HG03342 (cell line): ENCODE results near the gene UBE2H.
"Not testable (repeated sequence)": the region's sequence is repeated elsewhere in the genome, so short reads cannot be mapped to it uniquely, and the experiment has no call there.

Source experiments
- ATAC-seq: cut with Tn5 transposase; IDR thresholded peaks from one replicate; pipeline ENCODE4 v1.9.1; 2021; ENCODE audit warnings: mild to moderate bottlenecking, moderate library complexity; ENCODE audit not compliant: unreplicated experiment

Gene UBE2H

GRCh38 chr7:129911790-129912189 is 41.0 kb downstream of the UBE2H start:
- no peak for ATAC-seq

DNA sequence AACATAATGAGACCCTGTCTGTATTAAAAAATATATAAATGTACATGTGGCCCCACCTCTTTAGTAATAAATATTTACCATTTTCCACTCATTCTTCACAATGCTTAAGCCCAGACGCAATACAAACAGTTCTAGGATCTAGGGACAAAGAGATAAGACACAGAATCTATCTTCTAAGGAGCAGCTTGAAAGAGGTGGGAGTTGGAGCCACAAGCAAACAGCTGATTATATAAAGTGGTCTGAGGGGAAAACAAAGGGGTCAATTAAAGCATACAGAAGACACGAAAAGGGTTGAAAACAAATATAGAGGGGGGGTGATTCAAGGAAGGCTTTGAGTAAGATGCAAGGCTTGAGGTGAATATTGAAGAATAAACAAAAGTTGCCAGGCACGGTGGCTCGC is 43.1 kb downstream of the UBE2H start:
- ATAC-seq, result no peak

DNA sequence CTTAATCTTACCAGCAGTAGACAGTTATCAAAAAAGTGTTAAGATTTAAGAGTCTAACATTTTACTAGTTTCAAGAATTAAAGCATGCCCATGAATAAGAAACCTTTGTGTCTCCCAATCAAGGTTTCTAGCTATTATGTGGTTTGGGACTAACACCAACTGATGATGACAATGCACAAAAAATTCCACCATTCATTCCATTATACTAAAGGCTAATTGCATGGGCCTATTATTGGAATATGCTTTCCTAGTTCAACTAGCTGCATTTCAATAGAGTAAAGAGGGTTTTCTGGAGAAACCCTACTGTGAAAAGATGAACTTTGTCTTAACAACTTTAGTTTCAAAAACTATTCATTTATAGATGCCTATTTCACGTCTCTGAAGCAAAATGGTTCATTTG is 44.6 kb downstream of the UBE2H start:
- no peak for ATAC-seq

GRCh38 chr7:129907122-129907736 is 45.5 kb downstream of the UBE2H start:
- ATAC-seq, result no peak

- no peak for ATAC-seq
Measured at GRCh38 chr7:129906700-129907099, 46.1 kb downstream of the UBE2H start.

DNA sequence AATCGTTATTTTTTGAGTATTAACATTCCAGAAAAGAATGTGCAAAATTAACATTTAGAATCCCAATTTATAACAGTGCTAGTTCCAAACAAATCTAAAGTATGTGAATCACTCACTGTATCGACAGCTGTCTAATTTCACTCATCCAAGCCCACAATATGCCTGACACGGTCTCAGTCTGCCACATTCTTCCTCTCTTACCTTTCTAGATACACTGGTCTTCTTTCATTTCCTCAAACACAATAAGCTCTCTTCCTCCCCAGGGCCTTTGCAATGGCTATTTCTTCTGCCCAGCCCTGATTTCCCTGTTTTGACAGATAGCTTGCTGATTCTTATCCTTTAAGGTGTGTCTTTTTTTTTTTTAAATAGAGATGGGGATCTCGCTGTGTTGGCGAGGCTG is 48.8 kb downstream of the UBE2H start:
- ATAC-seq, result no peak

DNA sequence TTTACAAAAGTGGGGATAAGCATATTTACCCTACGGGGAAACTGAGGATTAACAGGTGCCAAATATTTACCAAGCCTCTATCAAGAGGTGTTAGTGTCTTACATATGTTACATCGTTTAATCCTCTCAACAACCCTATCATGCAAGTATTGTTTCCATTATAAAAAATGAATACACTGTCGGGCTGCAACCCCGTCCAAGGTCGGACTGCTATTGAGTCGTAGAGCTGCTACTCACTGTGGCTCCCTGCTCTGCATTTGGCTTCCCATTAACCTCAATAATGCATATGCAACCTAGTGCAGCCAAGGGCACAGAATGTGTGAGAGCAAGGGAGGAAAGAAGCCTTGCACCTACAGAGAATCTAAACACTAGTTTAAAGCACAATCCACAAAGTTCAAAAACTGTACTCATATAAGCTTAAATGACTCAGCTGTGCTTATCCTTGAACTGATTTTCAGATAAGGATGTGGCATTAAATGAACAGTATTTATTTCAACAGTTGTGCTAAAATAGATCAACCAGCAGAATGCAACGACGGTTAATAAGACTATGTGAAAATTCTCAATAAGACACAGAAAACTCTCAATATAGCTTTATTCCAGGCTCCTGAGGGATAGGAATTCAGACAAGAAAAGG is 49.9 kb downstream of the UBE2H start:
- no peak for ATAC-seq

DNA sequence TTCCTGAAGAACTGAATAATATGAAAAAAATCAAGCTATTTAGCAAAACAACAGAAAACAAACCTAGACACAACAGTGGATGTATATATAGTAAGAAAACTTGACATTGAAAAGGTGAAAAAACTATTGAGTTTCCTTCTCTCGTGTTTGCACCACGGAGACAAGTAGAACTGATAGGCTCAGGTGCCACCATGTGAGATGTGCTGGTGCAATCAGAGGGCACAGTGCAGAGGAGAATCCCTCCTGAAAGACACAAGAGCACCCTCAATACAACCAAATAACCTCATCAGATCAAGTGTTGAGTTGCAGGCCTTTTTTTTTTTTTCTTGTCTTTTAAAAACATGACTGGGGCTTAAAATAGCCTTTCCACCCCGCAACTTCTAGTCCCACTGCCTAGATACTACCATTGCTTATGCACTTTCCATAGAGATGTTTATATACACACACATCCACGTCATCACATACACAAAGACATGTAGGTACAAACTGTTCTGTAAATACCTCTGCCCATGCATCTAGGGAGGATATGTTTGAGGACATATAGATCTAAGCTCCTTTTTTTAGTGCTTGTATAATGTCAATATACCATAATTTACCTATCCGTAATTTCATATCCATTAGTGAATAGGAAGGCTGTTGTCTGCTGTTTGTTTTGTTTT is 54.1 kb downstream of the UBE2H start:
- no peak for ATAC-seq

DNA sequence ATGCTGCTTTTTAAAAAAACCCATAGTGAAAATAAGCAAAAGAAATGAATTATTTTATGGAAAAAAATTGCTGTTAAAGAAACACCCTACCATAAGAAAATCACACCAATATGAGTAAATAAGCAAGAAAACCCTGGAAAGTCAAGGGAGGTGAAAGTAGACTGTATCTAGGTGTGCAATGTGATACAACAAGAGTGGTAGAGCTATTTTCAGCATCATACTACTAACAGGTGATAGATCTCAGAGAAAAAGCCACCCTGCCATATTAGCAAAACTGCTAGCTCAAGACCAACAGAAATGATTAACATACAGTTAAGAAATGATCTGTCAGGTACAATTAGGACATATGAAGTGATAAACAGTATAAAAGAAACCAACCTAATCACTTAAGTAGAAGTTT is 54.8 kb downstream of the UBE2H start:
- ATAC-seq, result no peak

GRCh38 chr7:129896568-129897382 is 56.0 kb downstream of the UBE2H start:
- no peak for ATAC-seq

DNA sequence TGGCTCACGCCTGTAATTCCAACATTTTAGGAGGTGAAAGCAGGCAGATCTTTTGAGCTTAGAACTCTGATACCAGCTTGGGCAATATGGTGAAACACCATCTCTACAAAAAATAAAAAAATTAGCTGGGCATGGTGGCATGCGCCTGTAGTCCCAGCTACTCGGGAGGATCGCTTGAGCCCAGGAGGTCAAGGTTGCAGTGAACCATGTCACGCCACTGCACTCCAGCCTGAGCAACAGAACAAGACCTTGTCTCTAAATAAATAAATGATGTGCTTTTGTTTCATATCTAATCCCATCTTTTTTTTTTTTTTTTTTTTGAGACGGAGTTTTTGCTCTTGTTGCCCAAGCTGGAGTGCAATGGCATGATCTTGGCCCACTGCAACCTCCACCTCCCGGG is 58.6 kb downstream of the UBE2H start:
- not testable (repeated sequence) for ATAC-seq

DNA sequence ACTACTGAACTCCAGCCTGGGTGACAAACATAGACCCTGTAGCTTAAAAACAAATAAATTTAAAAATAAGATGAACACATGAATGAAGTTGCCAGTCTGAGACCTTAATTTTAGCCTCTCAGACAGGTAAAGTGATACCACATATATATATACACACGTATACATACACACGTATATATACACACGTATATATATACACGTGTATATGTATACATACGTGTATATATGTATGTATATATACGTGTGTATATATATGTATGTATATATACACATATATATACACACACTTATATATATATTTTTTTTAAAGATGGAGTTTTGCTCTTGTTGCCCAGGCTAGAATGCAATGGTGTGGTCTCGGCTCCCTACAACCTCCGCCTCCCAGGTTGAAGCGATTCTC is 62.7 kb downstream of the UBE2H start:
- ATAC-seq, result no peak

DNA sequence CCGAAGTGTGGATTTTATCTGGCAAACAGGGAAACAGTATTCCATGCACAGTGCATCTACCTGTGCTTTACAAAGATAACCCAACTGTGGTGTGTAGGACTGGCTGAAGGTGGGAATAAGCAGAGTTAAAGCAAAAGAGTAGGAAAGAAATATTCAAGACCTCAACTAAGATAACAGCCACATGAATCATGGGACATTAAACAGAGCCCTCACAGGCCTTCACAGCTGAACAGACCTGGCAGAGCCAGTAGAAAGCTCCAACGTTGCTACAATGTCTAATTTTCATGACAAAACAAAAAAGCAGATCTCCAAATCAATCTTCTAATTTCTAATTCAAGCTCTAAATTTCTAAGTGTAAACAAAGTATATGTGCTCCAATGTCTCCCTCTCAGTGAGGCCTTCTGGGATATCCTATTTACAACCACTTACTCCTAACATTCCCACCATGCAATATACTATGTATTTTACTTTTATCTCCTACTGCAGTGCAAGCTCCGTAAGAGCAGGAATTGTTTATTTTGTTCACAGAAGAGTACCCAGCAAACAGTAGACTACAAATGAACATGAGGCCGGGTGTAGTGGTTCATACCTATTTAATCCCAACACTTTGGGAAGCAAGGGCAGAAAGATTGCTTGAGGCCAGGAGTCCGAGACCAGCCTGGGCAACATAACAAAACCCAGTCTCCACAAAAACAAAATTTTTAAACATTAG is 63.5 kb downstream of the UBE2H start:
- ATAC-seq, result no peak

DNA sequence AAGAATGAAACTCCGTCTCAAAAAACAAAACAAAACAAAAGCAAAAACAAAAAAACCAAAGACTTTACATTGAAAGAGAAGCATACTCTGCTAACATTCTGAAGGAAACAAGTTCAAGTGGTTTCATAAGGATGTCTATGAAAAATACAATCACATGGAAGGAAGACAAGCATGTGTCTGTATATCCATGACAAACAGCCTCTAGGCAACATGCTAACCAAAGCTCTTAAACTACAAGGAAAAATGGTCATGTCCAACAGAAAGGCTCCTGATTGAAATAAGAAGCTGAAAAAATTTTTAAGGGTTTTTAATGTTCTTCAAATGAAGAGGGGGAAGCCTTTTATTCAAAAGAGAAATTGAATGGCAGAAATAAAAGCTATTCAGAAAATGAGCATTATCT is 64.9 kb downstream of the UBE2H start:
- no peak for ATAC-seq

GRCh38 chr7:129886818-129887186 is 66.0 kb downstream of the UBE2H start:
- ATAC-seq, result no peak

DNA sequence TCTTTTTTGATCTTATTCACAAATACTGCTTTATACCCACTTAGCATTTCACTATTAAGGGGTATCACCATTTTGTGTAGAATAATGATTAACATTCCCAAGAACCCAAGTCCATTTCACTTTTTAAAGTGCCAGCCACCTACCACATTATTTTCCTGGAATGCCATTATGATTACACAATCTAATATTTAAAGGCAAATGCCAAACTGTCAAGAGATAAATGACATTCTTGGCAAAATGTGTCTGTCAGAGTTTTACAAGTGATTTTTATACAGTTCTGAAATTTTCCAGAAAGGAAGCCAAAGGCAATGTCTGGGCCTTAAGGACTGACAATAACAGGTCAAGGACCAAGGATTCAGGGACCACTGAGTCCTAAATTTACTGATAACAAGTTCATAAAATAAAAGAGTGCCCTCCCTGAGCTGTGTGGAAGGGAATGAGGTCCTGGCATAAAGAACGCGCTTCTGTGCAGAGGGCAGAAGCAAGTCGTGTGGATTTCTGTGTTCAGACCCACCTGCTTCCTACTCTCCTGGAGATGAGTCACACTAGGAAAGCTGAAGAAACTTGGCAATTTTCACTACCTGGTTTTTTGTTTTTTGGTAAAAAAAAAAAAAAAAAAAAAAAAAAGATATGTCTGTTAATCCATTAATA is 66.5 kb downstream of the UBE2H start:
- ATAC-seq, result no peak

DNA sequence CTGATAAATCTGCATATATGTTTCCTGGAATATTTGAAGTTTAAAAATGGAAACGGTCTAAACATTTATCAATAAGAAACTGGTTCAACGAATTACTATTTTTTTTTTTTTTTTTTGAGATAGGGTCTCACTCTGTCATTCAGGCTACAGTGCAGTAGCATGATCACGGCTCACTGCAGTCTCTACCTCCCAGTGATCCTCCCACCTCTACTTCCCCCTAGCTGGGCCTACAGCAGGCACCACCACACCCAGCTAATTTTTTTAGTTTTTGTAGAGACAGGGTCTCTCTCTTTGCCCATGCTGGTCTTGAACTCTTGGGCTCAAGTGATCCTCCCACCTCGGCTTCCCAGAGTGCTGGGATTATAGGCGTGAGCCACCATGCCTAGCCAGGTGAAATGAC is 68.3 kb downstream of the UBE2H start:
- ATAC-seq, result no peak

GRCh38 chr7:129883151-129883550 is 69.6 kb downstream of the UBE2H start:
- no peak for ATAC-seq

DNA sequence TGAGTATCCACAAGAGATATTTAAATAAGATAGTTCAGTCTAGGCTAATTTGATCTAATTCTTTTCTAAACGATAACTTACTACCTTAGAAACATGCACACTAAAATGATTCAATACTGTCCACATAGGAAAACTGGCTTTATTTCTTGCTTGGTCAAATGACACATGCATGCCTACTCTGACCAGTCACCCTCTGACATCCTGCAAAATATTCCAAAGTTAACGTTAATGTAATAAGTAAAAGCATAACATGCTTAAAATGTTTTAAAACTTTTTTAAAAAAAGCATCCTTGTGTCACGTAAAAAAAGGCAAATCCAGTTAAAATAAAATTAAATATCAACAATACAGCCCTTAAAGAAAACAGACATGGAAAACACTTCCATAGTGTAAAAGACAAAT is 70.2 kb downstream of the UBE2H start:
- ATAC-seq, result no peak

GRCh38 chr7:129877146-129877792 is 75.5 kb downstream of the UBE2H start:
- ATAC-seq, result no peak
